IPS-18c (cell line): ENCODE data around the gene CNTNAP4.

Experiments used
- H3K4me3 ChIP-seq: 2 replicates; pipeline ENCODE4 v1.7.0; 2013; ENCODE audit warnings: low read depth, mild to moderate bottlenecking, low read length, moderate library complexity; ENCODE audit not compliant: insufficient read depth
- H3K9me3 ChIP-seq: one replicate; pipeline ENCODE4 v1.6.1; 2013; ENCODE audit warnings: mild to moderate bottlenecking, low read length, moderate library complexity; ENCODE audit not compliant: control insufficient read depth, insufficient read depth

Gene CNTNAP4

DNA sequence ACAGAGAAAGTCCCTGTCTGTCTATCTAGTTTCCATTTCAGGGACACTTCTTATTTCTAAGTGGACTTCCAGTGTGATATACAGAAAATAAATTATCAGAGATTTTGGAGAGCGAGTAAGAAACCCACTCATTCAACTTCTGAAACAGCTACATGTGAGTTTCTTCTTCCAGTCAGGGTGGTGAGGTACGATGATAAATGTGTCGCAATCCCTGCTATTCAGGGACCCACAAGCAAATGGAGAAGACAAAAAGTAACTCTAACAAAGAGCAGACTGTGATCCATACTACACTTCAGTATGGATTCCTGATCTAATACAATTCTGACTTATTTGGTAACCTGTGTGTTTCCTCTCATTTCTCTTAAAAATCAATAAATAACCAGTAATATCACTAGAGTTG lies 16.8 kb downstream of the CNTNAP4 start:
- no peak overlapping the region for H3K4me3 ChIP-seq
- H3K9me3 ChIP-seq: no peaks in the 10 kb centered on the region

DNA sequence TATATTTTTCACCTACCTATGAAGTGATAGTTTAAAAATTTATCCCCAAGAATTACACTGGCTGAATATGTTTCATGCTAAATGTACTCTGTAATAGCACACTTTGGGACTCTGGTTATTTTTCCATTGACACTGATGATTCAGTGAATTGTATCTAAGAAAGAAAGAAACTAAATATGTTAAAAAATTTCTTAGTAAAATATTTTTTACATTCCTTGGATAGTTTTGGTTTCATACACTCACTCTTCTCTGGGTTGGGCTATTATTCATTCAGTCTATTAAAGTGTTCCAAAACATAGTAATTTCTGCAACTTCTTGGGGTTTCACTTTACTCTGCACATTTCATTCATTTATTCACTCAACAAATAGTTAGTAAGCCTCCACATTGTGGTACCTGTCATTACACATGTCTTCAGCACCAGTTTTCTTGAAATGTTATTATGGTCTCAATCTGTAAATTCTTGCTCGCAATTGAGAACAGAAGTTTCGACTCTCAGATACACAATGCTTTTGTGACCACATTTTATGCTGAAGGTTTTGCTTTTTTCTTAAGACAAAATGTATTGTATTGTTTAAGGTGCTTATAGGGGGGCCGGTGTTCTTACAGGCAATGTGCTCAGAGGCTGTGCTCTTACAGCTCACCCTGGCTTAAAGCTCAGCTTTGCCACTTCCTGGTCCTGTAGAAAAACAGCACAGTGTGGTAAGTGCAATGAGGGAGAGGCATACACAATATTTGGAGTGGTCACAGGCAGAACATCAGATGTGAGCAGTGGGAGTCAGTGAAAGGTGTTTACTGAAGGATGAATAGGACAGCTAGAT lies 17.4 kb downstream of the CNTNAP4 start:
- Histone ChIP-seq H3K9me3 (no peaks in the 10 kb centered on the region), H3K4me3 (no peak overlapping the region)

DNA sequence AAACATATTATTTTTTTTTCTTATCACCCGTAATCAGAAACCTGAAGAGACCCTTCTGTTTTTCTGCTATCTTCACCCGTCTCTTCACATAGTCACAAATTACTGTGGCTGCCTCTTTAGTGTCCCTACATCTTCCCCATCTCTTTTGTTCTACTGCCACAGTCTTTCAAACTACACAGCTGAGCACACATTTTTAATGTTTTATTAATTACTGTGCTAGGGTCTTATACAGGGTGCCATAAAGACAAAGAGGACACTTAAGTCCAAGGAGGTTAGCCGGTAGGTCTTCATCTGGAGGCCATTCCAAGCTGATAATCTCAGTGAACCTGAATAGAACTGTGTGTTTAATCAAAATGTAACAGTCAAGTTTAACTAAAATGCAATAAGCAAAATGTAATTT lies 20.7 kb downstream of the CNTNAP4 start:
- H3K9me3 ChIP-seq: no peaks in the 10 kb centered on the region
- H3K4me3 ChIP-seq: no peak overlapping the region

DNA sequence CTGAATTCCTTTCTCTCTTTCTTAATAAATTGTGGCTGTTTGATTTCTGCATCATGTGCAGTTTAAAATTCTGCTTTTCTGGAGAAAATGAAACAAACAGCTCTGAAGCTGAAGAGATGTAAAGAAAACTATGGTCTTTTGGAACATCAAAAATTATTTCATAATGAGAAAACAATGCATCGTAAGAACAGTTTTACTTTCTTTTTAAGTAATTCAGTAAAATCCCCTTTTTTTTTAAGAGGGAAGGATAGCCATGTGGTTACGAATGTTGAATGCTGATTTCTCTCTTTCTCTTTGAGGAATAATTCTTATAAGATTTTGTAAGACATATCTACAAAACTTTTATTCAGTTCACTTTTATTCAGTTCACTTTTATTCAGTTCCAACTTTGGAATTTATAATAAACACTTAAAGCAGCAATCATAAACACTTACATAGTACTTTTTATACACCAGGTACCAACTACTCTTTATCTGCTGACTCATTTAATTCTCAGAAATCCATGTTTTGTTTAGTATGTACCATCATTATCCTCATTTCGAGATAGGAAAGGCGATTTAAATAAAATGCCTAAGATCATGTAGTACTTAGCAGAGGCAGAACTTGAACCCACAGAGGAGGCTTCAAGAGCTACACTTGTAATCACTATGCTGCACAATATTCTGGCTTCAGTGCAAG lies 26.6 kb downstream of the CNTNAP4 start:
- H3K9me3 ChIP-seq: no peaks in the 10 kb centered on the region
- no peak overlapping the region for H3K4me3 ChIP-seq

DNA sequence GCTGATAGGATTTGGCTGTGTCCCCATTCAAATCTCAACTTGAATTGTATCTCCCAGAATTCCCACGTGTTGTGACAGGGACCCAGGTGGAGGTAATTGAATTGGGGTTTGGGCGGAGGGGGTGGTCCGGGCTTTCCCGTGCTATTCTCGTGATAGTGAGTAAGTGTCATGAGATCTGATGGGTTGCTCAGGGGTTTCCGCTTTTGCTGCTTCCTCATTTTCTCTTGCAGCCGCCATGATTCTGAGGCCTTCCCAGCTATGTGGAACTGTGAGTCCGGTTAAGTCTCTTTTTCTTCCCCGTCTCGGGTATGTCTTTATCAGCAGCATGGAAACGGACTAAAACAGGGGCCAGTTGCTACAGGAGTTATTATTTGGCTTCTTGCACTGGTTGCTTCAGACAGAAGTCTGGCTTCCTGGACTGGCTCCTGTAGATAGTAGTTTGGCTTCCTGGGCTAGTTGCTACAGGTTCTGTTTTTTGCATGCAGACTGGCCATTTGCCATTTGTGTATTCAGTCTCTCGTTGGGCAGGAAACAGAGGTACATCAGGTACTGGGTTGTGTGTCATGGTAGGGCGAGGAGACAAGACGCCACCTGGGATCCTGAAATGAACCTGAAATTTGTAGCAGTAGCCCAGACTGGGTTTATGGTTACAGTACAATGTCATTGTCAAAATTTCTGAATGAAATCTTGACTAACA lies 32.6 kb downstream of the CNTNAP4 start:
- H3K9me3 ChIP-seq: peaks cover 2% of the 10 kb centered on the region
- no peak overlapping the region for H3K4me3 ChIP-seq

DNA sequence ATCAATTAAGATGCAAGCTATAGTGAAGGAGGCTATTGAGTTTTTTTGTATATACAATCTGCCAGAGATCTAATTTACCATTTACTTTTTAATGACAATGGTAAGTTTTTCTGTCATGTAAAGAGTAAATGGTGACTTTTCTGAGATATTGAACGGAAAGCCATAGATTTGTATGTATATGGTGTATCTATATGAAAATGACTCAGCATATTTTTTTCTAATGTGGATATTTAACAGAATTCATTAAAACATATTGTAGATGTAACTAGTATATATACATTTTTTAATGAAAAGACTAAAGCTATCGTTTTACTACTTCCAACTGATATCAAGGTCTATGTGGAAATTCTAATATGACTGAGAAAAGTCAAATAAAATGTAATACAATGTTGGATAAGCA lies 34.1 kb downstream of the CNTNAP4 start:
- Histone ChIP-seq H3K9me3 (peaks cover 2% of the 10 kb centered on the region), H3K4me3 (no peak overlapping the region)

DNA sequence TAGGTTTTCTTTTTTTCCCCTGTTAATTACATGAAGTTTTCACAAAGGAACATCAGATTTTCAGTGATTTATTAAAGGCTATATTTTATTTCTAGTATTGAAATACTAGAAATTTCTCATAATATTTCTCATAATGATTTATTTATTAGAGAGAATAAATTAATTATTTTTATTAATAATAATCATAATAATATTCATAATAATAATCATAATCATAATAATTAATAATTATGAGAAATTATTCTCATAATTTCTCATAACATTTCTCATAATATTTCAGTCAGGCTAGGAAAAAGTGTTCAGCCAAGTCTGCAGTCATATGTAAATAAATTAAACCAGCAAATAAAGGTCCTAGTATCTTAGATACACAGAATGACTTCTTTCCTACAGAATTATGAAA lies 41.4 kb downstream of the CNTNAP4 start:
- Histone ChIP-seq H3K4me3 (no peak overlapping the region), H3K9me3 (no peaks in the 10 kb centered on the region)

DNA sequence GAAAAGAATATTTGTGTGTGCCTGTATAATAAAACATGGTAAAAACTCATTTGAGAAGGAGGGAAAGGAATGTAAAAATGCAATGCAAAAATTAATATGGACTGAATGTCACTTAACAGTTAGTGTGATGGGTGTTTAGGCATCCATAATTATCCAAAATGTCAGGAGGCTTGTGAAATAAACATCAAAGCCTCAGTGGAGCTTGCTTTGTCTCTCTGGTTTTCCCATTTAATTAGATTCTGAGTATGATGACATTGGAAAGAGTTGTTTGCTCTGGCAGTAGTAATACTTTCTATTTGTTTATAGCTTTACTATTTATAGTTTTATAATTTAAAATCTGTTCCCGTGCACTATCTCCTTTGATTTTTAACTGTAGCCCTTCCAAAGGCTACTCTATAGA lies 51.9 kb downstream of the CNTNAP4 start:
- H3K9me3 ChIP-seq: no peaks in the 10 kb centered on the region

DNA sequence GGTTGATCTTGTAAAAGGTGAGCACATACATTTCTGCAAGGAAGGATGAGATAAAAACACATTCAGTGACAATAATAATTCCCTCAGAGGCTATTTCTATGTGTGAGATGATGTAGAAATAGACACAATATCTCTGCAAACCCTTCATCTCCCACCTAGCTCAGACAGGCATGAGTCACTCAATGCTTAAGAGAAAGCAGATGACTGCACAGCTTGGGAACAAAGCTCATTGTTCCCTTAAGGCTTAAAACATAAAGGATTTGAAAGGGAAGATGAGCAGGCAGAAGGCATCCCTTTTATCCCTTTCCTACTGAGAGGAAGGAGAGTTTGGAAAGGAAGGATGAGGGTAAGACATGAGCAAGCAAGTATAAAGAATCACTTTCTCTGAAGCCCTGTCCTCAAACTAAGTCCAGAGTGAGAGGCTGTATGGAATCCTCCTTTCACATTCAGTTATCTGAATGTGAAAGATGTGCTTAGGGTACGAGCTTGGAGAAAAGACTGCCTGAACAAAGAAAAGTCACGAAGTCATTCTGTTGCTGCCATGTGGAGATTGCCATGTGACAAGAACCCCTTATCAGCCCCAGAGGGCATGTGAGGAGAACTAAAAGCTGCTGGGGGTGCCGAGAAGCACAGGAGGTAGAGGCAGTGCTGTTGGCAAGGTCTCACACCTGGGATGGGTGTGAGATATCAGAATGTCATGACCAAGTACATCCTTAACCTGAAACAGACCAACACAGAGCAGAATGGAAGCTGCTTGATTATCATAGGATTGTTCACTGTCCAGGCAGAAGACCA lies 58.2 kb downstream of the CNTNAP4 start:
- Histone ChIP-seq H3K4me3 (no peak overlapping the region), H3K9me3 (no peaks in the 10 kb centered on the region)

More for the DNA sequence above, 51.9 kb downstream of the CNTNAP4 start:
- no peak overlapping the region for H3K4me3 ChIP-seq

DNA sequence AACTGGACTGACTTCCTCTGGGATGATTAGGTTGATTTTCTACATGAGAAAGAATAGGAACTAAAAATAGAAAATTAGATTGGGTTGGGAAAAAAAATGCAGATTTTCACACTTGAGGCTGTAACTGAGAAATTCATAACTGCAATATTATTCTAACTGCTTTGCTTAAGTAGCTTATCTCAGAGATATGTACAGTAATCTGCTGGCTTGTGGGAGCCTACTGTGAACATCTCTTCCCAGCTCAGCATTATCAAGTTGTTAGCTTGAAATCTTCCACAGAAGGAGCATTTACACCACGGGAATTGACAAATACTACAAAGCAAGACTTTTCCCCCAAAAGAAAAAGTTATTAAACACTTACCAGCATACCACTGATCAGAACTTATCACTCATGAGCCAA lies 58.9 kb downstream of the CNTNAP4 start:
- H3K9me3 ChIP-seq: no peaks in the 10 kb centered on the region
- no peak overlapping the region for H3K4me3 ChIP-seq

DNA sequence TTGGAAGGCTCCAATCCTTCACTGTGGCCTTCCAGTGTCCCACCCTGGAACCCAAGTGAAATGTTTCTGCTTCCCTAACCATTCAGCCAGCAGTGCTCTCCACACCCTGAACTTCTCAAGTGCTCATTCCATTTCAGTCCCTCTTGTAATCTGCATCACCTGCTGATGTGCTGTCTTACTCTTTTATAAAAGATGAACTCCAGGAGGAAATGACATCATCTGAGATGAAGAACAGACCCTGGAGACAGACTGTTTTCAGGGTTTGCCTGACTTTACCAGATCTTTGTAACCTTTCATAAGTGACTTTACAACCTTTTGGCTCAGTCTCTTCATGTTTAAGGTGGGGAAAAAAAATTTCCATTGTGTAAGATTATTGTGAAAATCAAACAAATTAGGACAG lies 61.3 kb downstream of the CNTNAP4 start:
- no peak overlapping the region for H3K4me3 ChIP-seq

DNA sequence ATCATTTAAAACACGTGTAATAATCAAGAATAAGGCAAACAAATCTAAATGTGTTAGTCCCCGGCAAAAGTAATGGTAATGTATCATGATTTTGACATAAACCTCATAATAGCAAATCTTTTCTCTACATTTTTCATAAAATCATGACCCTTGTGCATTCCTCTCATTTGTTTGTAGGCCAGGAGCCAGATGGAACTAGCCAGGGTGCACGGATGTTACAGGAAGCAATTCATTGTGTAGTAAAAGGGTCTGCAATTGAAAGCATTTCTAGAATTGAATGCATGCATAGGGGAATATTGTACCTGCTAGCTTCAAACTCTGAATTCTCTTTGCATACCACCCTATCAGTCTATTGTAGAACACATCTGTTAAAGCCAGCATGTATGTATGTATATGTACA lies 66.6 kb downstream of the CNTNAP4 start:
- Histone ChIP-seq H3K4me3 (no peak overlapping the region), H3K9me3 (no peaks in the 10 kb centered on the region)

More for the DNA sequence above, 61.3 kb downstream of the CNTNAP4 start:
- H3K9me3 ChIP-seq: no peaks in the 10 kb centered on the region

DNA sequence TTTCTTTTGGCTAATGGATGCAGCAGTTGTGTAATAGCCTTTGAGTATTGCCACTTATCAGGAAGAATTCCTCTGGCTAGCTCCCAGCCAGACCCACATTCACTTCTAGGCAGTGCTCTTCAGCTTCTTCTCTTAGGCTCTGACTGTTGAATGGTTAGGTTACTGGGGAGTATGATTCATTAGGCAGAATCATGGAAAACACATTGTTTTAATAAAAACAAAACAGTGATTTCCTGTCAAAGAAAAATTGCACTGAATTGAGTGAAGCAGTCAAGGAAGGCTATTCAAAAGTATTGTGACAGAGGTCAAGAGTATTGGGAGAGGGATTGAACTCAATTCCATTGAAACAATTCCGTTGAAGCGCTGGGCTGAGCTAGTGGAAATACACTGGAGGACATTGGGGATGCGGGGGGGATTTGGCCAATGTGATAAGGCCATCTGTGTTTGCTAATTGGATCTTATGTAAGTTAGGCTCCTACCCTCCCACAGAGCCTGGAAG lies 68.0 kb downstream of the CNTNAP4 start:
- Histone ChIP-seq H3K9me3 (no peaks in the 10 kb centered on the region), H3K4me3 (no peak overlapping the region)

DNA sequence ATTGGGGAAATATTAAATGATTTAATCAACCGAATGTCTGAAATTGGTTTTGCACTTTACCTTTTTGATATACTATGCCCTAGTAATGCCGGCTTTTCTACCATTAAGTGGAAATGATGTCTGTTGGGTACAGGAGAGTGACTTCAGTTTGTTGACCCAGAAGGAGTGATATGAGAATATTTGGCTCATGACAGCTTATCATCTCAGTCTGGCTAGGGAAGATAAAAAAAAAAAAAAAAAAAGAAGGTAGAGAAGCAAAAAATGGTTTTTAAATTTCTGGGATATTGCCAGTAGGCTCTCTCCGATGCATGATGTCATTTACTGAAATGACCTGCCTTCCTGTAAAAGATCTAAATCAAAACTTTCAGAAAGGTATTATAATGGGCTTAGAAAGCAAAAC lies 69.0 kb downstream of the CNTNAP4 start:
- Histone ChIP-seq H3K9me3 (no peaks in the 10 kb centered on the region), H3K4me3 (no peak overlapping the region)

DNA sequence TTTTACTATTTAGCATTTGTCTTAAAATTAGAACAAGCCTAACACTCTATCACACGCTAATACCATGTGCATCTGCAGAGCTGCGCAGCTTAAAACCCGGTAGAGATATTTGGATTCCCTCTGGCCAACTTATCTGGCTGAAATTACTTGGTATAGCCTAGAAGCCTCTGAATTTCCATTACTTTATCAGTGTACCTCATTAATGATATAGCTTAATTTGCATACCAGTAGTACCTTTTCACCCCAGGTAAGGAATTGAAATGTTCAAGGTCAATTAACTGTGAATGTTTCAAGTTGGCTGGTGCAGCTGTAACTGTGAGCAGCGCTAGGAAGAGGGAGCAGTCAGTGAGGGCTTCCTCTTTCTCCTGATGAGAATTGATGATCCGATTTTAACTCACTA lies 74.2 kb downstream of the CNTNAP4 start:
- no peaks in the 10 kb centered on the region for H3K9me3 ChIP-seq
- no peak overlapping the region for H3K4me3 ChIP-seq

DNA sequence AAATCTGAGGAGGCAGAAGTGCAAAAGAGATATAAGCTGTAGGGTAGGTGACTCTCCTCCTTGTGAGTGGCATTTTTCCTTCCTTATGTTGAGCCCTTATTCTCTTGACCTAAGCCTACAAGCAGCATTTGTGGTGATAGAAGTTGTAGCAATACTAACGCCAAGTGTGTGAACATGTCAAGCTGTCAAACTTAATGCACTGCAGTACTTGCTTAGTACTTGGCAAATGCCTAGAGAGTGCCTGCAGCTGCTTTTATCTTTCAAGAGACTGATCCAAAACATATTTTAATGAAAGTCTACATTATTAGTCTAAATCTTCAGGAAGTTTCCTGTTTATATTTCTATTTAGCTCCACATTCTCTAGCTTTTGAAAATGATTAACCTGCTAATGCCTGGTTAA lies 83.2 kb downstream of the CNTNAP4 start:
- no peaks in the 10 kb centered on the region for H3K9me3 ChIP-seq
- no peak overlapping the region for H3K4me3 ChIP-seq

DNA sequence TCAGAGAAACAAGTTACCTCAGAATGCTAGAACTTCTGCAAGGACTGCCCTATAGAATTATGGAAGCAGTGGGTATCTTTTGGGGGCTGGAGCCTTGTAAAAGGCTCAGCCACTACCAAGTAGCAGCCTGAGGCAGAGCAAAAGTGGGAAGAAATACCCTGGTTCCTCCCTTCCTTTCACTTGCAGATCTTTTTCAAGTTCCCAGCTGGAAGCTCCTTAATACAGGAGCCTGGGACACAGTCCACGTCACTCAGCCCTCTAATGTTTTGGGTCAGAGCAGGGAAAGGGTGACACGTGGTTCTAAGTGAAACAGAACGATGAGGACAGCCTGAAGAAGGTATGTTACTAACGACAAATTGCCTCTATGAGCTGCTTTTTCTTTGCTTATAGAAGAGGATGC lies 93.1 kb downstream of the CNTNAP4 start:
- Histone ChIP-seq H3K4me3 (no peak overlapping the region), H3K9me3 (no peaks in the 10 kb centered on the region)
